ENCODE results near the gene SV2C.

The SV2C gene

GRCh38 chr5:76221311-76221710 lies 138.1 kb downstream of the SV2C start:
- Histone ChIP-seq H3K9ac (ENCODE audit: low read length) (no peak overlapping the region), H3K4me2 (ENCODE audit: low read depth, low read length) (no peak overlapping the region), H3K9me3 (replicated peaks; ENCODE audit: insufficient read depth, low read length) (no peaks in the 10 kb centered on the region), H3K4me3 (ENCODE audit: low read length) (no peak overlapping the region), H4K20me1 (ENCODE audit: insufficient read depth, low read length) (no peaks in the 10 kb centered on the region), H3K9me2 (replicated peaks; ENCODE audit: insufficient read depth, low read length) (no peaks in the 10 kb centered on the region), H3K36me3 (replicated peaks; ENCODE audit: insufficient read depth, low read length) (no peaks in the 10 kb centered on the region), H3F3A (ENCODE audit: insufficient read depth, low read length) (no peaks in the 10 kb centered on the region), H3K4me1 (ENCODE audit: low read length) (no peaks in the 10 kb centered on the region), H2AFZ (ENCODE audit: low read length) (no peak overlapping the region), H3K27ac (ENCODE audit: low read length) (no peak overlapping the region), H3K79me2 (ENCODE audit: low read length) (no peaks in the 10 kb centered on the region), H3K27me3 (replicated peaks; ENCODE audit: insufficient read depth, low read length) (no peaks in the 10 kb centered on the region)
- TF ChIP-seq EZH2 (optimal IDR thresholded peaks at IDR 0.05; ENCODE audit: low read depth, low read length) (no peak), EZH2phosphoT487 (IDR thresholded peaks at IDR 0.05; ENCODE audit: low read length) (no peak), CTCF (IDR thresholded peaks at IDR 0.05; ENCODE audit: low read length) (no peak)
- no peak for DNase-seq

- H3K36me3 ChIP-seq (replicated peaks; ENCODE audit: insufficient read depth, low read length), result no peaks in the 10 kb centered on the region
- H3K79me2 ChIP-seq (ENCODE audit: low read length), result no peaks in the 10 kb centered on the region
- TF ChIP-seq CTCF (IDR thresholded peaks at IDR 0.05; ENCODE audit: low read length) (no peak), EZH2 (optimal IDR thresholded peaks at IDR 0.05; ENCODE audit: low read depth, low read length) (no peak), EZH2phosphoT487 (IDR thresholded peaks at IDR 0.05; ENCODE audit: low read length) (no peak)
- DNase-seq, result no peak
- no peak overlapping the region for H3K4me3 ChIP-seq (ENCODE audit: low read length)
- no peaks in the 10 kb centered on the region for H4K20me1 ChIP-seq (ENCODE audit: insufficient read depth, low read length)
- no peaks in the 10 kb centered on the region for H3K4me1 ChIP-seq (ENCODE audit: low read length)
- H3K9me3 ChIP-seq (replicated peaks; ENCODE audit: insufficient read depth, low read length), result no peaks in the 10 kb centered on the region
- H3K27ac ChIP-seq (ENCODE audit: low read length), result no peak overlapping the region
- no peak overlapping the region for H3K9ac ChIP-seq (ENCODE audit: low read length)
- no peak overlapping the region for H2AFZ ChIP-seq (ENCODE audit: low read length)
- H3K4me2 ChIP-seq (ENCODE audit: low read depth, low read length), result no peak overlapping the region
- no peaks in the 10 kb centered on the region for H3K27me3 ChIP-seq (replicated peaks; ENCODE audit: insufficient read depth, low read length)
- no peaks in the 10 kb centered on the region for H3F3A ChIP-seq (ENCODE audit: insufficient read depth, low read length)
- no peaks in the 10 kb centered on the region for H3K9me2 ChIP-seq (replicated peaks; ENCODE audit: insufficient read depth, low read length)
Observed at GRCh38 chr5:76222318-76222717, 139.1 kb downstream of the SV2C start.

- Histone ChIP-seq H3K9me3 (replicated peaks; ENCODE audit: insufficient read depth, low read length) (no peaks in the 10 kb centered on the region), H3K4me3 (ENCODE audit: low read length) (no peak overlapping the region), H3K36me3 (replicated peaks; ENCODE audit: insufficient read depth, low read length) (no peaks in the 10 kb centered on the region), H3F3A (ENCODE audit: insufficient read depth, low read length) (no peaks in the 10 kb centered on the region), H3K9me2 (replicated peaks; ENCODE audit: insufficient read depth, low read length) (no peaks in the 10 kb centered on the region), H3K4me2 (ENCODE audit: low read depth, low read length) (no peak overlapping the region), H3K79me2 (ENCODE audit: low read length) (no peaks in the 10 kb centered on the region), H3K27ac (ENCODE audit: low read length) (no peak overlapping the region), H3K4me1 (ENCODE audit: low read length) (no peaks in the 10 kb centered on the region), H4K20me1 (ENCODE audit: insufficient read depth, low read length) (no peaks in the 10 kb centered on the region), H3K9ac (ENCODE audit: low read length) (no peak overlapping the region), H3K27me3 (replicated peaks; ENCODE audit: insufficient read depth, low read length) (no peaks in the 10 kb centered on the region), H2AFZ (ENCODE audit: low read length) (no peak overlapping the region)
- no peak for DNase-seq
- no peak for TF ChIP-seq EZH2 (optimal IDR thresholded peaks at IDR 0.05; ENCODE audit: low read depth, low read length)
- TF ChIP-seq EZH2phosphoT487 (IDR thresholded peaks at IDR 0.05; ENCODE audit: low read length), result no peak
- no peak for TF ChIP-seq CTCF (IDR thresholded peaks at IDR 0.05; ENCODE audit: low read length)
Observed at GRCh38 chr5:76223696-76224095, 140.5 kb downstream of the SV2C start.
